ENCODE data around the gene ITPA.
"Not testable (repeated sequence)": the region's sequence is repeated elsewhere in the genome, so short reads cannot be mapped to it uniquely, and the experiment has no call there.

The ITPA gene

GRCh38 chr20:3173610-3174441, 35.5 kb upstream of the ITPA start:
- DNase-seq: peak; percentile 98

- DNase-seq: no peak
Observed at GRCh38 chr20:3174442-3175261, 34.6 kb upstream of the ITPA start.

GRCh38 chr20:3175270-3175669, 34.0 kb upstream of the ITPA start:
- no peak for DNase-seq

- DNase-seq: no peak
Observed at GRCh38 chr20:3177746-3178485, 31.4 kb upstream of the ITPA start.

- DNase-seq: no peak
Observed at GRCh38 chr20:3180319-3180718, 29.0 kb upstream of the ITPA start.

GRCh38 chr20:3181270-3181669, 28.0 kb upstream of the ITPA start:
- DNase-seq: no peak

GRCh38 chr20:3182429-3182828, 26.9 kb upstream of the ITPA start:
- not testable (repeated sequence) for DNase-seq

- DNase-seq: no peak
Observed at GRCh38 chr20:3183896-3184612, 25.2 kb upstream of the ITPA start.

GRCh38 chr20:3187861-3188260, 21.4 kb upstream of the ITPA start:
- not testable (repeated sequence) for DNase-seq

- no peak for DNase-seq
Observed at GRCh38 chr20:3188823-3189413, 20.4 kb upstream of the ITPA start.

GRCh38 chr20:3189561-3190131, 19.7 kb upstream of the ITPA start:
- no peak for DNase-seq

- DNase-seq: no peak
Observed at GRCh38 chr20:3190681-3191111, 18.6 kb upstream of the ITPA start.

- no peak for DNase-seq
Observed at GRCh38 chr20:3192226-3193015, 16.9 kb upstream of the ITPA start.

- DNase-seq: no peak
Observed at GRCh38 chr20:3193806-3194616, 15.3 kb upstream of the ITPA start.

- no peak for DNase-seq
Observed at GRCh38 chr20:3194617-3195280, 14.5 kb upstream of the ITPA start.

- no peak for DNase-seq
Observed at GRCh38 chr20:3195590-3196237, 13.6 kb upstream of the ITPA start.

GRCh38 chr20:3199206-3199605, 10.1 kb upstream of the ITPA start:
- peak; percentile 9 for DNase-seq

- DNase-seq: peak; percentile 35
Observed at GRCh38 chr20:3199976-3200755, 9.1 kb upstream of the ITPA start.
